Testis (tissue), 3 donors: Measurements from ENCODE around the gene EMCN. TPM values are rescaled to one million over a fixed set of nuclear protein-coding genes. Genes with fewer than 3 reads are reported as not detected.

Experiments used
- DNase-seq: peaks from one replicate; pipeline ENCODE4 v3.0.0-alpha.2; 2019
- H3K27ac ChIP-seq, 2 donors: fragments of 200-600 bp; sonication (generic); one replicate each; pipeline ENCODE4 v1.5.1; 2019
- H3K27me3 ChIP-seq: fragments of 200-600 bp; sonication (generic); one replicate; pipeline ENCODE4 v1.5.1; 2019
- H3K36me3 ChIP-seq: fragments of 200-600 bp; sonication (generic); one replicate; pipeline ENCODE4 v1.5.1; 2017; ENCODE audit warnings: low read depth; ENCODE audit errors: missing control alignments
- H3K4me1 ChIP-seq: fragments of 200-600 bp; sonication (generic); one replicate; pipeline ENCODE4 v1.5.1; 2019
- H3K4me3 ChIP-seq, 2 donors: fragments of 200-600 bp; sonication (generic); one replicate each; pipeline ENCODE4 v1.5.1; 2017 to 2019
- H3K9me3 ChIP-seq: fragments of 200-600 bp; sonication (generic); one replicate; pipeline ENCODE4 v1.5.1; 2017
- CTCF ChIP-seq, 3 experiments: fragments of 450-650 bp in 2 of 3; fragments of 200-600 bp in 1 of 3; sonication (generic) in 1 of 3; IDR thresholded peaks; one replicate each; pipeline ENCODE4 v1.5.1; 2016 to 2019; ENCODE audit warnings: antibody characterized with exemption in 3 of 3, mild to moderate bottlenecking in 2 of 3, moderate library complexity in 1 of 3
- POLR2A ChIP-seq: fragments of 450-650 bp; IDR thresholded peaks from one replicate; pipeline ENCODE4 v1.6.1; 2017; ENCODE audit warnings: antibody characterized with exemption, mild to moderate bottlenecking, moderate library complexity
- WGBS, 2 donors: methylation state at CpG; one replicate each; pipeline ENCODE4 v1.1.5; 2018; 5-methylcytosine and 5-hydroxymethylcytosine counted together
- intact Hi-C: fragments of 100-400 bp; cut with DNase I; formaldehyde crosslinking; loops from one replicate; pipeline ENCODE4 v1.15.1; 2023; ENCODE audit warnings: low total_unique reads
- polyA plus RNA-seq: library from polyadenylated mRNA; stranded (reverse); fragments of 350-450 nt; fragmentation: Illumina TruSeq; extraction: RNeasy Lipid Tissue Mini Kit (QIAGEN cat#74804); gene quantifications from one replicate; pipeline ENCODE4 v1.2.3, GENCODE V29; 2014; ENCODE audit warnings: low read depth, low replicate concordance; ENCODE audit not compliant: insufficient read depth
- total RNA-seq, 2 donors: library from RNA; depleted of rRNA; stranded (reverse); fragments of >200 nt; gene quantifications; one replicate each; pipeline ENCODE4 v1.2.3, GENCODE V29; 2016

EMCN gene
- total and polyA plus RNA-seq, 3 donors from 2014 or later: 5.6 to 7.4 (median 5.8) TPM

- intact Hi-C loops: no loop called here
- Histone ChIP-seq H3K9me3 (no peaks in the 10 kb centered on the region), H3K4me1 (no peaks in the 10 kb centered on the region), H3K36me3 (no peaks in the 10 kb centered on the region), H3K27ac (no peak overlapping the region), H3K27me3 (no peaks in the 10 kb centered on the region), H3K4me3 (no peak overlapping the region)
- no peak for TF ChIP-seq CTCF (IDR thresholded peaks at IDR 0.05)
- TF ChIP-seq POLR2A: no peak
- DNase-seq: no peak
- 88 to 89% methylated on average over 1 of the region's 1 CpG for WGBS, 2 donors
Measured at GRCh38 chr4:100347241-100347640, 170.6 kb downstream of the EMCN start.

- no peaks in the 10 kb centered on the region for H3K27me3 ChIP-seq
- no peaks in the 10 kb centered on the region for H3K4me1 ChIP-seq
- H3K27ac ChIP-seq: no peak overlapping the region
- intact Hi-C loops: no loop called here
- no peak for TF ChIP-seq POLR2A
- TF ChIP-seq CTCF (IDR thresholded peaks at IDR 0.05): no peak
- no peak overlapping the region for H3K4me3 ChIP-seq
- no peaks in the 10 kb centered on the region for H3K36me3 ChIP-seq
- no peak for DNase-seq
- no peaks in the 10 kb centered on the region for H3K9me3 ChIP-seq
Measured at GRCh38 chr4:100345585-100345984, 172.2 kb downstream of the EMCN start.
